BLaER1 treated with 17β-estradiol and CSF1 and Interleukin-3, amounts not matched to agents 10 nM and 100 nM (cell line): Measurements from ENCODE around the gene ZBTB7C.

ENCODE experiments used
- H3K27ac ChIP-seq, 11 experiments: shearing (Covaris generic); formaldehyde crosslinking; 2 replicates each; pipeline ENCODE4 v1.8.1; 2022
- H3K27me3 ChIP-seq, 11 experiments: shearing (Covaris generic); formaldehyde crosslinking; 2 replicates each; pipeline ENCODE4 v1.8.1; 2022
- H3K36me3 ChIP-seq, 11 experiments: shearing (Covaris generic); formaldehyde crosslinking; 2 replicates each; pipeline ENCODE4 v1.8.1; 2022
- H3K4me1 ChIP-seq, 10 experiments: shearing (Covaris generic); formaldehyde crosslinking; 2 replicates each; pipeline ENCODE4 v1.8.1; 2022
- H3K4me2 ChIP-seq, 11 experiments: shearing (Covaris generic); formaldehyde crosslinking; 2 replicates each; pipeline ENCODE4 v1.8.1; 2022
- H3K4me3 ChIP-seq, 10 experiments: shearing (Covaris generic); formaldehyde crosslinking; 2 replicates each; pipeline ENCODE4 v1.8.1; 2022
- H3K9ac ChIP-seq, 11 experiments: shearing (Covaris generic); formaldehyde crosslinking; 2 replicates each; pipeline ENCODE4 v1.8.1; 2022
- H3K9me3 ChIP-seq, 11 experiments: shearing (Covaris generic); formaldehyde crosslinking; replicated peaks in 1 of 11; 2 replicates each; pipeline ENCODE4 v1.8.1; 2022
- H4K20me1 ChIP-seq, 11 experiments: shearing (Covaris generic); formaldehyde crosslinking; 2 replicates each; pipeline ENCODE4 v1.8.1; 2022
- Cebpa-rat ChIP-seq, 11 experiments: shearing (Covaris generic); IDR thresholded peaks; 2 replicates each; pipeline ENCODE4 v1.8.1; 2022

The ZBTB7C gene

DNA sequence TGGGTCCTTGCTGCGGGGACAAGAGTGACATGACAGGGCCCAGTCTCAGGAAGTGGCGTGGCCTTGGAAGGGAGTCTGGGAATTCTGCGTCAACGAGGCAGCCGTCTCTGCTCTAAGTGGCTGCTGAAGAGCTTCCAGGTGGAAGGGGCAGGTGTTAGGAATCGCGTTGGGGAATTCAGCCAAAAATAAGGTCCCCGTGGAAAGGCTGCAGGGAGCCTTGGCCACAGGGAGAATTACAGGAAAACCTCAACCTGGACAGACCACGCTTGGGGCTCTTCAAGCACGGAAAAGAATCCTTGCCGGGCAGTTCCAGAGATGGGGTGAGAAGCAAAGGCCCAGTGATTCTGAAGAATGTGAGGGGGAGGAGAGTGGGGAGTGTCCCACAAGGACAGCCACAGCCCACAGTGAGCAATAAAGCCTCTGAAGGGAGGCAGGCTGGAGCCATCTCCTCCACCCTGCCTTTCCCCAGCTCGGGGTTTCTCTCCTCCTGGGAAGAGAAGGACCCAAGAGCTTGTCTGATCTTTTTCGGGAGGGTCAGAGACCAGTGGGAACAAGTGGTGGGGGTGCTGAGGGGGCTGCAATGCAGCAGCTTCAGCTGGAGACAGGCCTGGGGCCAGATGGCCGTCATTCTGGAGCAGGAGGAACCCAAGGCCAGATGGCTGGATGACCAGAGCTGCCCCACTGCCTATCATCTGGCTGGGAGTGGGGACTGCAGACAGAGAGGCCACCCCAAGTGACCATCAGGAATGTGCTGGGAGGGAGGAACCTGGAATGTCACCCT, 372.4 kb downstream of the ZBTB7C start:
- Histone ChIP-seq H3K4me2 (no peak overlapping the region), H4K20me1 (0 out of 22 replicates have a peak, but pooled peaks cover 0 to 7% (median 0%) of the 10 kb centered on the region in 11 experiments), H3K36me3 (no peaks in the 10 kb centered on the region), H3K4me3 (no peak overlapping the region), H3K27ac (no peak overlapping the region), H3K27me3 (no peaks in the 10 kb centered on the region), H3K4me1 (no peaks in the 10 kb centered on the region), H3K9ac (no peak overlapping the region), H3K9me3 (no peaks in the 10 kb centered on the region)
- no peak for TF ChIP-seq Cebpa-rat (IDR thresholded peaks at IDR 0.05)

DNA sequence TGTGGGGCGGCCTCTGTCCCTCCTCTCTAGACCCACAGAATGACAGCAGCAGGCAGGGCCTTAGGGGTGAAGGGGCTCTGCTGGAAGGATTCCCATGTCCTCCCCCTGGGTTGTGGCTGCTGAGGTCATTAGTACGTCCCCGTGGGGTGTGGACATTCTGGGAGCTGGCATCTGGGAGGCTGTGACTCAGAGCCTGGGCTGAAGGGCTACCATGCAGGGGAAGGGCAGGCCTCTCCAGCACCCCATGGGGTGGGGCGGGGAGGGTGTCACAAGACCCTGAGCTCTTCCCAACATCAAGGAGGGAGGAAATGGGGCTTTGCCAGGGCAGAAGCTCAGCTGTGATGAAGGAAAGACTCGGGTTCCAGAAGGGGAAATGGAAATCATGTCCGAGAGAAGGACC, 373.0 kb downstream of the ZBTB7C start:
- Histone ChIP-seq H3K9me3 (no peaks in the 10 kb centered on the region), H3K9ac (no peak overlapping the region), H3K27me3 (no peaks in the 10 kb centered on the region), H3K4me1 (no peaks in the 10 kb centered on the region), H3K4me2 (no peak overlapping the region), H3K36me3 (no peaks in the 10 kb centered on the region), H4K20me1 (0 out of 22 replicates have a peak, but pooled peaks cover 0 to 7% (median 0%) of the 10 kb centered on the region in 11 experiments), H3K4me3 (no peak overlapping the region), H3K27ac (no peak overlapping the region)
- no peak for TF ChIP-seq Cebpa-rat (IDR thresholded peaks at IDR 0.05)

DNA sequence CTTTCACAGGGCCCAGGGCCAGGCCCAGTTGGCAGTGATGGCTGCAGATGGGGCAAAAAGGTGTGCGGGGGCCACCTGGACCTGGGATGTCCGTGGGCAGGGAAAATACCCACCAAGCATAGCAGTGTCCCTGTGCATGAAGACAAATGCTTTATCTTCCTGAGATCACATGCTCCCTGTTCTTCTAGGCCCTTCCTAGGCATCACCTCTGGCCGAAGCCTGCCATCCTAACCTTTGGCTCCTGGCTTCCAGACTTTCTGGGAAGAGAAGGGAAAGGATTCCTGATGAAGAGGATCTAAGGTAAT, 373.7 kb downstream of the ZBTB7C start:
- TF ChIP-seq Cebpa-rat (IDR thresholded peaks at IDR 0.05), result no peak

DNA sequence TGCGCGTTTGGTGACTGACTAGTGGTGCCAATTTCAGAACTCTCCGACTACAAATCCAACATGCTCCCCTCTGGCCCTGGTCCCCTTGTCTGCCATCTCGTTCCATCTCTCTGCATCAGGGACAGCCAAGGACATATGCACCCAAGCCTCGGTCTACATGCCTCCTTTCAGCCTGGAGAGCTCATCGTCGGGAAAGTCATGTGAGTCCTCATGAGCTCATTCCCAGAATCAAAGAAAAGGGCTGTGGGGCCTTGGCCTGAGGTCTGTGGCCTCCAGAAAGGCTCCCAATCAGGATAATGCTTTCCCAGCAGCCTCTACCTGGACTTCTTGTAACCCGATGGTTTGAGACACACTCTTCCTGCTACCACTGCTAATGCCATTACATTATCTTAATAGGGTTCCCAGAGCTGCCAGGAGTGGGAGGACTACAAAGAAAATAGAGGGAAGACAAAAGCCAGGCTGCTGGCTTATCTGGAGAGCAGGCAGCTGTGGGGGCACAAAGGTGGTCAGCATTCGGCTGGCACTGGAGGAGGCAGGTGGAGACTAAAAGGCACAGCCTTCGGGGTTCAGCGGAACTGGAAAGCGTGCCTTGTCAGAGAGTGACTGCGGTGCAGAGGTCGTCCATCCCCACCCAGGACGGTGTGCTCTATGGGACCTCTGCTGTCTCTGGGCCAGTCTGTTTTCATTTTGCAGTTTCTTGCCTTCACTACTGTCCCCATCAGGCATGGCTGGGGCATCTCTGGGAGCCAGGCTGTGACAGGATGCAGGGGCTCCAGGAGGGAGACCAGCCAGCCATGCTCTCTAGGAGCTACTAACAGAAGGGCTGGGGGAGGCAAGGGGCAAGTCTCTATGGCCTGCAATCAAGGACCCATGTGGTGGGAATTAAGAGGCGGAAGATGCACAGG, 374.3 kb downstream of the ZBTB7C start:
- Histone ChIP-seq H3K27ac (no peak overlapping the region), H3K4me1 (no peaks in the 10 kb centered on the region), H4K20me1 (0 out of 22 replicates have a peak, but pooled peaks cover 0 to 8% (median 0%) of the 10 kb centered on the region in 11 experiments), H3K4me3 (no peak overlapping the region), H3K4me2 (no peak overlapping the region), H3K9me3 (no peaks in the 10 kb centered on the region), H3K9ac (no peak overlapping the region), H3K36me3 (no peaks in the 10 kb centered on the region), H3K27me3 (no peaks in the 10 kb centered on the region)
- TF ChIP-seq Cebpa-rat (IDR thresholded peaks at IDR 0.05), result no peak

More for the DNA sequence above, 373.7 kb downstream of the ZBTB7C start:
- no peak overlapping the region for H3K4me2 ChIP-seq
- 0 out of 22 replicates have a peak, but pooled peaks cover 0 to 7% (median 0%) of the 10 kb centered on the region in 11 experiments for H4K20me1 ChIP-seq
- H3K36me3 ChIP-seq, result no peaks in the 10 kb centered on the region
- no peaks in the 10 kb centered on the region for H3K4me1 ChIP-seq
- no peaks in the 10 kb centered on the region for H3K9me3 ChIP-seq
- no peak overlapping the region for H3K4me3 ChIP-seq
- no peak overlapping the region for H3K27ac ChIP-seq
- no peaks in the 10 kb centered on the region for H3K27me3 ChIP-seq
- no peak overlapping the region for H3K9ac ChIP-seq

DNA sequence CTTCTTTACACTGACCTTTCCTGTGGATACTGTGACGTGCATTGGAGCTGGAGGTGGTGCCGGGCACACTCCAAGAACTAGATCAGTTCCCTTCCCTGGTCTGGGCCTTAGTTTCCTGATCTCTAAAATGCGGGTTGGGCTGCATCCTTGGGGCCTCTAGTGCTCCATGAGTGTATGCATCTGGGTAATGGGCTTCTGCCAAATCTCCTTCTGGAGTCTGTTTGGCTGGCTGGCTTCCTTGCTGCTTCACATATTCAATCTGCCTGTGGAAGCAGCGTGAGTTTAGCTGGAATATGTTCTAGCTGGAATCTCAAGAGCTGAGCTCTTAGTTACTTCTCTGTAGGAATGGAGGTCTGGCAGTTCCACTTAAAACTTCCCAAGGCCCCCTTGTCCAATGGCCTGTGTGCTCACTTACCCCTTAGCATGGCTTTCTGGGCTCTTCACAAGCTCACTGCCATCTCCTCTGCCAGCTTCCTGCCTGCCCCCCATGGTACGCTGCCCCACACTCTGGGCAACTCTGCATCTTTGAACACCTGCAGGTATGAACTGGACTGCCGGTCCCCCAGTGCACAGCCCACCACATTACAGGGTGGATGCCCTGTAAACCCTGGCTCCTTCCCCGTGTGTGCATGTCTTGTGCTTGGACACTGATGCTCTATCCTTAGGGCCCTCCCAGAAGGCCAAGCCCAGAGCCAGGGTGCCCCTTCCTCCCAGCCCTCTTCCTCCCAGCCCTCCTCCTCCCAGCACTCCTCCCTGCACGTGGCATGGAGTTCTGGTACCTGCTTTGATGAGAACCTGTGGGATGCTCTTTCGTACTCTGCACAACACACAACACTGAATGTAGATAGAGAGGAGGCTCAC, 375.2 kb downstream of the ZBTB7C start:
- H4K20me1 ChIP-seq, result 0 out of 22 replicates have a peak, but pooled peaks cover 0 to 15% (median 0%) of the 10 kb centered on the region in 11 experiments
- H3K9me3 ChIP-seq, result no peaks in the 10 kb centered on the region
- H3K4me2 ChIP-seq, result no peak overlapping the region
- TF ChIP-seq Cebpa-rat (IDR thresholded peaks at IDR 0.05), result no peak
- no peak overlapping the region for H3K9ac ChIP-seq
- no peaks in the 10 kb centered on the region for H3K4me1 ChIP-seq
- no peak overlapping the region for H3K27ac ChIP-seq
- H3K4me3 ChIP-seq, result no peak overlapping the region
- no peaks in the 10 kb centered on the region for H3K36me3 ChIP-seq
- H3K27me3 ChIP-seq, result no peaks in the 10 kb centered on the region

DNA sequence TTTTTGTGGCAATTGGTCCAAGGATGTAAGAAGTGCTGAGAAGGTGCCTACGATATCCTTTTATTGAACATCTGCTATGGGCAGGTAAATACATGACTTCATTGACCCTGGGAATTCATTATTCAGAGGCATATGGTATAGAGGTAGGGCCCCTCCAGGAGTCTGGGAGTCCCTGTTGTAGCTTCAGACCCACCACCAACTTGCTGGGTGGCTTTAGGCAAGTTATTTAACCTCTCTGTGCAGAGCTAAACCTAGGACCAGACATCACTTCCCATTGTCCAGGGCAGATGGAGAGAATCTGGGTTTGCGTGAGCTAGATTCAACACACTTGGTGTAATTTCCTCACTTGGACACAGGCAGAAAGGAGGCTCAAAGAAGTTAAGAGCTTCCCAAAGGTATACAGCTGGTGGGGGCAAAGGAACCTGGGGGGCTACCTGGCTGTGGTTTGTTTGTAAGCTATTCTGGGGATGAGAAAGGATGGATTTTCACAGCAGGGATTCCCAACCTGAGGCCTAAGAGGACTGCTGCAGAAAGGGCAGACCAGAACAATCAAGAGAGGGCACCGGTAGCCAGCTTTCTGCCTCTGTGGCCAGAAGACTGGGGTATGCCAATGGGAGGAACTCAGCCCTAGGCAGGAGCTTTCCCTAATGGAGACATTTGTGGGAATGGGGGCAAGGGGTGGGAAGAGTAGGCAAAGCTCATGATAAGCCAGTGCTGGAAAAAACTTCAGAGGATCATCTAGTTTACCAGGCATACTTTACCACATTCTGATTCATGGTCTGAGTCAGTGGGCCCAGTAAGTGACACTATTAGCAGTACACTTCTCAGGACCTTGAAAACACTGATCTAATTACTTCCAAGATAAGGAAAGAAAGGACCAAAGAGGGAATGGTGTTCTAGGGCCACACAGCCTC, 376.1 kb downstream of the ZBTB7C start:
- TF ChIP-seq Cebpa-rat (IDR thresholded peaks at IDR 0.05), result no peak
- Histone ChIP-seq H3K4me1 (peaks cover 0 to 7% (median 3%) of the 10 kb centered on the region in 10 experiments; a peak in 14 of 20 replicates), H4K20me1 (peaks cover 0 to 20% (median 0%) of the 10 kb centered on the region in 11 experiments; a peak in 1 of 22 replicates), H3K4me2 (no peak overlapping the region), H3K4me3 (no peak overlapping the region), H3K36me3 (no peaks in the 10 kb centered on the region), H3K27ac (no peak overlapping the region), H3K9ac (no peak overlapping the region), H3K9me3 (no peaks in the 10 kb centered on the region), H3K27me3 (no peaks in the 10 kb centered on the region)

DNA sequence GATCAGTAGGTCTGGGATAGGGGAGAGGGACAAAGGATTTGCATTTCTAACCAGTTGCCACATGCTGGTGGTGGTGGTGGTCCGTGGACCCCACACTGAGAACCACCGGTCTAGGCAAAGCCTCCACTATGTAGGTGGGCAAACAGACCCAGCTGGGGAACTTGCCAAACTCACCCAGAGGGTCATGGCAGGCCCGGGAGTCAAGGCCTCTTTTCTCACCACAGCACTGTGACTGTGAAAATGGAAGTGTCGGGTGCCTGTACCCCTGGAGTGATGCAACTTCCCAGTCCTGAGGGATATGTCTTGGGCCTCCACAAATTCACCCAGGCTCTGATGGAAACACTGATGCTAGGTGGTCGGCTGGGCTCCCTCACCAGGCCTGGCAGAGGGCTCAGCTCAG, 377.5 kb downstream of the ZBTB7C start:
- no peak overlapping the region for H3K27ac ChIP-seq
- H3K27me3 ChIP-seq, result no peaks in the 10 kb centered on the region
- TF ChIP-seq Cebpa-rat (IDR thresholded peaks at IDR 0.05), result no peak
- no peaks in the 10 kb centered on the region for H3K36me3 ChIP-seq
- H3K9me3 ChIP-seq, result no peaks in the 10 kb centered on the region
- H3K4me2 ChIP-seq, result no peak overlapping the region
- no peak overlapping the region for H3K4me3 ChIP-seq
- peaks cover 9 to 18% (median 14%) of the 10 kb centered on the region in 10 experiments for H3K4me1 ChIP-seq
- peaks cover 0 to 20% (median 0%) of the 10 kb centered on the region in 11 experiments; a peak in 1 of 22 replicates for H4K20me1 ChIP-seq
- H3K9ac ChIP-seq, result no peak overlapping the region
